H1 (cell line): ENCODE data around the gene KREMEN1. TPM values are rescaled to one million over a fixed set of nuclear protein-coding genes. Genes with fewer than 3 reads are reported as not detected.

ENCODE experiments used
- ASH2L ChIP-seq: fragments of 200-600, 300-600 bp; sonication (generic); IDR thresholded peaks from one replicate; pipeline ENCODE4 v1.7.1; 2017; ENCODE audit warnings: low read length
- CHD7 ChIP-seq: fragments of 300-600 bp; sonication (generic); IDR thresholded peaks from 2 replicates; pipeline ENCODE4 v1.7.1; 2012; ENCODE audit warnings: low read length, moderate library complexity, mild to moderate bottlenecking, inconsistent platforms; ENCODE audit not compliant: insufficient replicate concordance
- HDAC2 ChIP-seq, 2 experiments: fragments of 300-600 bp in 1 of 2; sonication (generic) in 1 of 2; IDR thresholded peaks; 2 replicates each; pipeline ENCODE4 v1.6.1; 2011 to 2012; ENCODE audit warnings: low read depth in 2 of 2, low read length in 2 of 2, mild to moderate bottlenecking in 2 of 2, moderate library complexity in 2 of 2, borderline replicate concordance in 1 of 2, inconsistent platforms in 1 of 2
- SIRT6 ChIP-seq: IDR thresholded peaks from one replicate; pipeline ENCODE4 v1.7.1; 2012; ENCODE audit warnings: low read length, inconsistent platforms
- SP2 ChIP-seq: IDR thresholded peaks from 2 replicates; pipeline ENCODE4 v1.6.1; 2012; ENCODE audit warnings: mild to moderate bottlenecking, low read length, inconsistent platforms
- polyA plus RNA-seq, 7 experiments: library from polyadenylated mRNA; depleted of rRNA in 3 of 7; stranded (reverse) in 5 of 7; unstranded in 2 of 7; fragments of >200 nt in 5 of 7; fragments of 200-250 nt in 2 of 7; gene quantifications; 1 replicate in 5 of 7; 2 replicates in 1 of 7; 4 replicates in 1 of 7; pipeline versions ENCODE4 v1.2.1 to v1.2.3, GENCODE V29; 2011 to 2013; ENCODE audit warnings: missing spikeins in 2 of 7, mixed read lengths in 2 of 7
- total RNA-seq: library from RNA; stranded (reverse); fragmentation: NEBNext Ultra II Directional; extraction: Animal tissue kit (Norgen Biotek cat#: 25700); gene quantifications from 2 replicates; pipeline ENCODE4 v1.2.1, GENCODE V29; 2021

Gene KREMEN1
- total and polyA plus RNA-seq, 2 of the 8 experiments (the other 6 are each of a cell fraction or from before 2014, with no cell fraction given) = 2.1 to 3.2 TPM

- TF ChIP-seq CHD7 (no peak), HDAC2 (IDR thresholded peaks at IDR 0.05; ENCODE audit: borderline replicate concordance in 1 of 2, low read depth in 2 of 2, low read length in 2 of 2) (no peak), SP2 (no peak), ASH2L (no peak), SIRT6 (no peak)
These were observed 77.9 kb downstream of the KREMEN1 start (continued) for GRCh38 chr22:29150701-29151100.
